NCI-H2171 (cell line): ENCODE data around the gene TH.
"Not testable (repeated sequence)": the region's sequence is repeated elsewhere in the genome, so short reads cannot be mapped to it uniquely, and the experiment has no call there.

Experiments used
- DNase-seq: peaks from one replicate; lab custom pipeline; 2025; lab: John Stamatoyannopoulos, UW

TH gene

DNA sequence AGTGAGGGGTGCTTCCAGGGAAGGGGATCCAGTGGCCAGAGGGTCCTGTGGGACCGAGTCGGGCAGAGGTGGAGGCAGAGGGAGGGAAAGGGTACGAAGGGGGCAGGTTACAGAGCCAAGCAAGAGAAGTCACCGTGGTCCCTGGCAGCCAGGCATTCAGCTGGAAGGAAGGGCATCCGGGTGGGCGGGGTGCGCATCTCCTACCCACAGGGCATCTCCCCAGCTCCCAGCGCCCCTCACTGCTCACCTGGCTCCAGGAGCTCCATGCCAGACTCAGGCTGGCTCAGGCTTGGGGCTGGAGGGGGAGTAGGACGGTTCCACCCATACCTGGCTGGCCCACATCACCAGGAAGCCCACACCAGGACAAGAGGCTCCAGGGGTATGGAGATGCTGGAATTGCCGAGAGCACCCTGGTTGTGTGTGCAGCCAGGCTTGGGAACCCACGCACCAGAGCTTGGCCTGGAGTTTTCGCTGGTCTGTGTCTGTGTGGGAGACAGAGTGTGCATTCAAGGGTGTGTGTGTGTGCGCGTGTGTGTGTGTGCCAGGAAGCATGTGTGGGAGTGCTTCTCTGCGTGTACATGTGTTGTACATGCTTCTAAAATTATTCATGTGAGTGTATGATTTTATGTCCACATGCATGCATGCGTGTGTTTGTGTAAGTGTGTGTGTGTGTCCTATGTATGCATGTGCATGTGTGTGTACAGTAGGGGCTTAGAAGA, 6.6 kb upstream of the TH start:
- DNase-seq, result not testable (repeated sequence)

DNA sequence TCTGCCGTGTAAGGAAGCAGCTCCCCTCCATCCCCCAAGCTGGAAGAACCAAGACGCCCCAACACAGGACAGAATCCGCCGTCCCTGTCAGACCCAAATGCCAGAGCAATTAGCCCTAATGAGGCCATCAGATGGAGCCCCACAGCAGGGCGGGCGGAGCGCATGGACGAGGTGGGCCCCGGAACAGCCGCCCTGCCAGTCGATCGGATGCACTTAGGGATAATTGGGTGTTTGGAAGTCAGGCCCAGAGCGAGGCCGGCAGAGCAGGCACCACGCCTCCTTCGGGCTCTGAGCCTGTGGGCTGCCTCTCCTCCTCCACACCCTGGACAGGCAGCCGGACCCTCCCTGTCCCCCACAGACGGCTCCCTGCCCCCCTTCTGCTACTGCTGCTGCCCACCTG, 5.5 kb upstream of the TH start:
- no peak for DNase-seq

- DNase-seq, result no peak
Measured at GRCh38 chr11:2176389-2176900, 4.8 kb upstream of the TH start.

DNA sequence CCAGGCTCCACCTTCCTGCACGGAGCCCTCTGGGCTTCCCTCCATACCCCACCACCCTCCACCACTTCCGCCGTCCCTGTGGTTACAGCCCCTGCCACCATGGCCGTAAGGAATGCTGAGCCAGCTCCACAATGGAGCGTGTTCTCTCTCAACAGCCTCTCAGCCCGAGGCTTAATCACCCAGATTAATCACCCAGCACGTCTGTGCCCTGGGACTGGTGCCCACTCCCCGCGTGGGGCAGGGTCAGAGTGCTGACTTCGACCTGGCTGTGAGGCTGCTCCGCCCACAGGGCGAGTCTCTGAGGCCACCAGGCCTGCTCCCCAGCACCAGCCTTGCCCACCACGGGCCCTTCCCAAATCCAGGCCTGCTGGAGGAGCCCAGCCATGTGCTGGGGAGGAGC, 4.0 kb upstream of the TH start:
- no peak for DNase-seq

DNA sequence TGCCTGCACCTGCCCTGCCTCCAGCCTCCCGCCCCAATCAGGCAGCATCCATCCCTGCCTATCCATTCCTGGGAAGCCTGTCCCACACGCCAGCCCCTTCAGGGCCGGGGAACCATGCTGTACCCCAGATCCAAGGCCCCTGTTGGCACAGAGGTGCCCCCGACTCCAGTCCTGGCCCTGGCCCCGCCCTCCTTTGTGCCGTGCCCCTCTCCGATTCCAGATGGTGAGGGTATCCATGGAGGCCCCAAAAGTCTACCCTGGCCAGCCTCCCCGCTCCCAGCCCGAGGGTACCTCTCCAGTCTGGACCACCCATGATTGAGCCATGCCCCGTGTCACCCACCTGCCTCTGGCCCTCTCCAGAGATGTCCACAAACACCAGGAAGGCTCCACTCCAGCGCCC, 2.7 kb upstream of the TH start:
- no peak for DNase-seq

- no peak for DNase-seq
Measured at GRCh38 chr11:2173761-2174160, 2.1 kb upstream of the TH start.

- DNase-seq, result no peak
Measured at GRCh38 chr11:2173150-2173693, 1.6 kb upstream of the TH start.

- no peak for DNase-seq
Measured at GRCh38 chr11:2172676-2173075, 1.1 kb upstream of the TH start.

DNA sequence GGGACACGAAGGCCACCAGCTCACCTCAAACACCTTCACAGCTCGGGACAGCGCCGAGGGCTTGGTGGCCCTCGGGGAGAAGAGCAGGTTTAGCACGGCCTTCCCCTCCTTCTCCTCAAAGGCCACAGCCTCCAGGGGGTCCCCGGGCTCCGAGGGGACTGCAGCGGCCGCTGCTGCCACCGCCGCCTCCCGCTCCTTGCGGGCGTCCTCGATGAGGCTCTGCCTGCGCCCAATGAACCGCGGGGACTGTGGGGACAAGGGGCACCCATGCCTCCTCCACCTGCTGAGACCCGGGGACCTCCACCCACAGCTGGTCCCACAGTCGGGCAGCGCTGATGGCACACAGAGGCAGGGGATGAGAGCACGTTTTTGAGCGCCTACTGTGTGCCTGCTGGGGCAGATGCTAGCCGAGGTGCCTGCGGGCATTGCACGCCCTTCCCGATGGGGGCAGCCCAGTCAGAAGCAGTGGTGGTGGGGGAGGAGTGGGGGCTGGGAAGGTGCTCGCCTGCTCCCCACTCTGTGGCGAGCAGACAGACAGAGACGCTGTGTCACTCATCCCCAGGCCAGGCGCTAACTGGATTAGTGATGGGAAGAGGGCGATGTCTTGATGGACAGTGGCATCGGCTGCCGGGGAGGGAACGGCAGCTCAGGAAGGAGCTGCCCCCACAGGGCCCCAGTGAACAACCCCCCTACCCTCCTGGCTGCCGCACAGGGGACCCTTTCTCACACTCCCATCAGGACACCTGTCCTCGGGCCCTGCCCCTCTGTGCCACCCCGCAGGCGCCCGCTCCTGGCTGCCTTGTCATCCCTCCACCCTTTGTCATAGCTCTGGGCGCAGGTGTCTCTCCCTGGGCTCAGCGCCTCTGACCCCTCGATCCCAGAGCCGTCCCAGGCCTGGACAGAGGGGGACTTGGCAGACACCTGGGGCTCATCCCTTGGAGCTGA, 1.7 kb downstream of the TH start:
- DNase-seq, result no peak

DNA sequence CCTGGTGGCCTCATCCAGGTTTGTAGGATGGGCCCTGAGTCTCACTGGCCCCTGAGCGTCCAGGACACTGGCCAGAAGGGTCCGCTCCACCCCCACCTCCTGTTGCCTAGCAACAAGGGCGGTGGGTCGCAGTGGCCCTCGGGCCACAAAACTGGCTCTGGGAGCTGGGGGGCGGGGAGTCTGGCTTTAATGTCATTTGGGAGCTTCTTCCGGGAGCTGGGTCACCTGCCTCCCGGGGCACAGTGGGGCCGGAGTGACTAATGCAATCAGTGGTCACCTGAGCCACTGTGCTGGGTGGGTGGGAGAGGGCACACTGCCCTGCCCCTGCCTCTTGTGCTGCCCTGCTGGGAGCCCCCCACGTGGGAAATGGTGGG, 2.6 kb downstream of the TH start:
- no peak for DNase-seq

DNA sequence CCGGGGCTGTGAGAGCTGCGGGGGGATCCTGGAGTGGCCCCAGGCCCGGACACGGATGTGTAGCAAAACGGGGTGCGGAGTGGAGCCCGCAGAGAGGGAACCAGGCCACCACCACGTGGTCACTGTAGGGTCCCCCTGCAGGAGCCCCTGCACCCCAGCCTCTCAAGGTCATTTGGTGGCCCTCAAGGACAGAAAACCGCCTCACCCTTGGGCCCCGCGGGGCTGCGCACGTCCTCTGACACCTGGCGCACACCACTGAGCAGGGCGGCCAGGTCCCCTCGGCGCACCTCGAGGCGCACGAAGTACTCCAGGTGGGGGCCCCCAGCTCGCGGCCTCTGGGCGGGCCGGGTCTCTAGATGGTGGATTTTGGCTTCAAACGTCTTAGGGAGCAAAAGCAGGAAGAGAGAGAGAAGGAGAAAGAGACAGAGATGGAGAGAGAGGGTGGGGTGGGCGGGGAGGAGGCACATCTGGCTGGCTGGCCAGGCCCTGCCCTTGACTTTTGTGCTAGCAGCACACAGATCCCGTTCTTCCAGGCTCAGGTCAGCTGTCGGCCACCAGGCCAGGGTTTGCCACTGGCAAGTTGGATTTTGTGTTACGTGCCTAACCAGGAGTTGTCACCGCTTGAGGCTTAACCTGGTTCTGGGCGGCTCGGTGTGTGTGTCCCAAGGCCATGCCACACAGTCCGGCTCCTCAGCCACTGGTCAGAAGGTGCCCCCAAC, 3.2 kb downstream of the TH start:
- no peak for DNase-seq

- DNase-seq, result no peak
Measured at GRCh38 chr11:2167141-2168045, 4.2 kb downstream of the TH start.

GRCh38 chr11:2166091-2166851, 5.3 kb downstream of the TH start:
- DNase-seq, result no peak

GRCh38 chr11:2165571-2165970, 6.0 kb downstream of the TH start:
- DNase-seq, result no peak

DNA sequence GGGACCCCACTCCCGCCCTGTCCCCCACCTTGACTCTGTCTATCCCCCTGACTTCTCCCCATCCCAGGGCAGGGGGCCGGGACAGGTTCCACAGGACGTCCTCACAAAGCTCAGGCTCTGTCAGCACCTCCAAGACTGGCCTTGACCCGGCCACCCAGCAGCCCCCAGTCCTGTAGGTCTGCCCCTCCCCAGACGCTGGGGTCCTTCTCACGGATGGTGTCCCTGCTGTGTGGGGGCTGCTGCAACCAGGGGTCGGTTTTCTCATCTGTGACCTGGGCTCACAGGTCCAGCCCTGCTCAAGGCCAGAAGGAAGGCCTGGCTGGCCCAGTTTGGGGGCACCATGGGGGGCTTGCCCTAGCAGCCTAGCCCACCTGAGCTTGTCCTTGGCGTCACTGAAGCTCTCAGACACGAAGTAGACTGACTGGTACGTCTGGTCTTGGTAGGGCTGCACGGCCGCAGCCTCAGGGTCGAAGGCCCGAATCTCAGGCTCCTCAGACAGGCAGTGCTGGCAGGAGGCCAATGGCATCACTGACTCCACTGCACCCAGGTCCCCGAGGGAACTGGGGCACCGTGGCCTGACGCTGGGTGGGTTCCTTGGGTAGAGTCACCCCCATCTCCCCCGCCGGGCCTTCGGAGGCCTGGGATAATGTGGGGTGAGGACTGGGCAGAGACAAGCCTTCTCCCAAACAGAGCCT, 6.6 kb downstream of the TH start:
- no peak for DNase-seq

DNA sequence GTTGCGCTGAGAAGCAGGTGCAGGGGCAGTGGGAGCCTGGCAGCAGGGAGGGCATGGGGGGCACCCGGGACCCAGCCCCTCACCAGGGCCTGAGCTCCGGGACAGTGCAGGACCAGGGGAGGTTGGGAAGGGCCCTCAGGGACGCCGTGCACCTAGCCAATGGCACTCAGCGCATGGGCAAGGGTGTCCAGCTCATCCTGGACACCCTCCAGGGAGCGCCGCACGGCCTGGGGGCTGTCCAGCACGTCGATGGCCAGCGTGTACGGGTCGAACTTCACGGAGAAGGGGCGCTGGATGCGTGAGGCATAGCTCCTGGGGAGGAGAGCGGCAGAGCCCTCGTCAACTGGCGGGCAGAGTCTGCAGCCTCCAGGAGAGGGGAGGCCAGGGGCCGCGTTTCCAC, 7.5 kb downstream of the TH start:
- DNase-seq, result no peak

DNA sequence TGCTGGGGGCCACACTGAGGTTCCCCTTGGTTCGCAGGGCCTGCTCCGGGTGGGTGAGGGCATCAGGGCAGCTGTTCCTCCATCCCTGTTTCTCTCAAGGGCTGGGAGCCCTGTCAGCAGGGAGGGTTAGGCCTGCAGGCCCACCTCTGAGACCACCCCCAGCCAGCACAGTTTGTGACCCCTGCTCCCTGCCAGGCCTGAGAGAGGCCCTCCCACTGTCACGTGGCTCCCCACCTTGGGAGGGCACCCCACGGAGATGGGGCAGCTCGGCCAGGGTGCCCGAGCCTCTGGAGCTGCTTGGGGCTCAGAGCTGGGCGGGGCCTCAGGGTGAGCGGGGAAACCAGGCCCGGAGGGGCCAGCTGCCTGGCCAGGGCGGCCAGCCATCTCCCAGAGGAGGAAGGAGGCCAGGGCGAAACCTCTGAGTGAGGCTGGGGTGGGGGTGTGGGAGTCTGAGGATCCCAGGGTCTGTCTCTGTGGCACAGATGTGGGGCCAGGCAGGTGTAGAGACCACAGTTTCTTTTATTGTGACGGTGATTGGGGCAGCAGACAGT, 8.1 kb downstream of the TH start:
- no peak for DNase-seq

- DNase-seq, result no peak
Measured at GRCh38 chr11:2160736-2161259, 10.8 kb downstream of the TH start, which contains the start of gene INS. TSS of gene INS (minus strand) at chr11:2161209. CDS start at chr11:2160971, 238 bp downstream.
